Gastroesophageal sphincter (tissue), 4 donors: Measurements from ENCODE around the gene STPG4. TPM values are rescaled to one million over a fixed set of nuclear protein-coding genes. Genes with fewer than 3 reads are reported as not detected.
"Not testable (repeated sequence)": the region's sequence is repeated elsewhere in the genome, so short reads cannot be mapped to it uniquely, and the experiment has no call there.

Experiments used
- ATAC-seq: fragments of 150-250 bp; one replicate; pipeline ENCODE4 v1.9.1; 2016; ENCODE audit warnings: mild to moderate bottlenecking, moderate library complexity
- H3K27ac ChIP-seq, 4 donors: fragments of 200-600 bp; sonication (generic) in 3 of 4; 1 replicate in 3 of 4; 2 replicates in 1 of 4; pipeline ENCODE4 v1.5.1; 2016 to 2019
- H3K27me3 ChIP-seq: fragments of 200-600 bp; sonication (generic); one replicate; pipeline ENCODE4 v1.5.1; 2019
- H3K36me3 ChIP-seq, 2 donors: fragments of 200-600 bp; sonication (generic); one replicate each; pipeline ENCODE4 v1.5.1; 2019; ENCODE audit warnings: control low read depth in 1 of 2
- H3K4me1 ChIP-seq, 3 donors: fragments of 200-600 bp; sonication (generic); 1 replicate in 2 of 3; 2 replicates in 1 of 3; pipeline ENCODE4 v1.5.1; 2016 to 2019; ENCODE audit warnings: control low read depth in 2 of 3
- H3K4me3 ChIP-seq, 2 donors: fragments of 200-600 bp; sonication (generic); one replicate each; pipeline ENCODE4 v1.5.1; 2019; ENCODE audit warnings: mild to moderate bottlenecking in 1 of 2, moderate library complexity in 1 of 2
- H3K9me3 ChIP-seq, 3 donors: fragments of 200-600 bp; sonication (generic); one replicate each; pipeline ENCODE4 v1.5.1; 2017 to 2019; ENCODE audit warnings: control low read depth in 2 of 3
- EP300 ChIP-seq: sonication (generic); formaldehyde crosslinking; IDR thresholded peaks from one replicate; pipeline ENCODE4 v1.6.1; 2017; ENCODE audit warnings: antibody characterized with exemption, mild to moderate bottlenecking
- POLR2A ChIP-seq, 2 donors: fragments of 450-650 bp; IDR thresholded peaks; one replicate each; pipeline ENCODE4 v1.6.1; 2017; ENCODE audit warnings: antibody characterized with exemption in 2 of 2, mild to moderate bottlenecking in 2 of 2, moderate library complexity in 1 of 2
- POLR2AphosphoS5 ChIP-seq: sonication (generic); formaldehyde crosslinking; IDR thresholded peaks from one replicate; pipeline ENCODE4 v1.6.1; 2017; ENCODE audit warnings: antibody characterized with exemption
- WGBS, 2 donors: methylation state at CpG; one replicate each; pipeline ENCODE4 v1.1.5; 2018; ENCODE audit warnings: low coverage in 1 of 2; 5-methylcytosine and 5-hydroxymethylcytosine counted together
- total RNA-seq, 4 donors: library from RNA; depleted of rRNA; stranded (reverse); fragments of >200 nt; gene quantifications; one replicate each; pipeline ENCODE4 v1.1.0, GENCODE V29; 2016
- TF ChIP-seq, protein P1 (sequence below), 4 experiments: fragments of 200-600 bp in 2 of 4; fragments of 450-650 bp in 2 of 4; sonication (generic) in 1 of 4; IDR thresholded peaks; one replicate each; pipeline ENCODE4 v1.5.1; 2017 to 2019; ENCODE audit warnings: antibody characterized with exemption in 4 of 4, mild to moderate bottlenecking in 2 of 4, moderate library complexity in 2 of 4

The STPG4 gene
- total RNA-seq, 4 donors from 2014 or later = 0.23 to 0.67 TPM; not detected in 2

DNA sequence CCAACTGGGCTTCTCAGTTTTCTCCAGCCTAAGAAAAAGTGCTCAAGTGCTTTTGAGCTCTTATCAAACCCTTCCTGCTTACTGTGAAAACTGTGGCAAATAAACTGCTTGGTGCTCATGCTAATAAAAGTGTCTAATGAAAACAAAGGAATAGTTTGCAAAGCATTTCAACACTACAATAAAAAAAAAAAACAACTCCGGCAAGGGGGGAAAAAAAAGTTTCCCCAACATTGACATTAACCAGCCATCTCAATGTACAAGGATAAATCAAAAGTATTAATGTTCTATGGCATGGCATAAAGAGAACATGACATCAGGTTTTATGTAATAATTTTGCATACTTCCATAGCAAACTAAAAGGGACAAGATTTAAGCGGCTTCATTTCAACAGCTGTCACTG, 14.7 kb upstream of the STPG4 start:
- H3K4me1 ChIP-seq = peaks cover 21 to 94% (median 26%) of the 10 kb centered on the region in 3 donors
- peak overlapping the region; percentile 48 to 100 (median 85) for H3K27ac ChIP-seq
- 19 to 29% methylated on average over 2 of the region's 2 CpGs for WGBS, 2 donors
- no peak for ATAC-seq
- TF ChIP-seq EP300 (no peak), POLR2AphosphoS5 (no peak), POLR2A (IDR thresholded peaks at IDR 0.05) (no peak)
- TF ChIP-seq, protein P1, sequence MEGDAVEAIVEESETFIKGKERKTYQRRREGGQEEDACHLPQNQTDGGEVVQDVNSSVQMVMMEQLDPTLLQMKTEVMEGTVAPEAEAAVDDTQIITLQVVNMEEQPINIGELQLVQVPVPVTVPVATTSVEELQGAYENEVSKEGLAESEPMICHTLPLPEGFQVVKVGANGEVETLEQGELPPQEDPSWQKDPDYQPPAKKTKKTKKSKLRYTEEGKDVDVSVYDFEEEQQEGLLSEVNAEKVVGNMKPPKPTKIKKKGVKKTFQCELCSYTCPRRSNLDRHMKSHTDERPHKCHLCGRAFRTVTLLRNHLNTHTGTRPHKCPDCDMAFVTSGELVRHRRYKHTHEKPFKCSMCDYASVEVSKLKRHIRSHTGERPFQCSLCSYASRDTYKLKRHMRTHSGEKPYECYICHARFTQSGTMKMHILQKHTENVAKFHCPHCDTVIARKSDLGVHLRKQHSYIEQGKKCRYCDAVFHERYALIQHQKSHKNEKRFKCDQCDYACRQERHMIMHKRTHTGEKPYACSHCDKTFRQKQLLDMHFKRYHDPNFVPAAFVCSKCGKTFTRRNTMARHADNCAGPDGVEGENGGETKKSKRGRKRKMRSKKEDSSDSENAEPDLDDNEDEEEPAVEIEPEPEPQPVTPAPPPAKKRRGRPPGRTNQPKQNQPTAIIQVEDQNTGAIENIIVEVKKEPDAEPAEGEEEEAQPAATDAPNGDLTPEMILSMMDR (IDR thresholded peaks at IDR 0.05) = no peak
- H3K4me3 ChIP-seq = no peak overlapping the region
- H3K27me3 ChIP-seq = no peaks in the 10 kb centered on the region
- H3K9me3 ChIP-seq = no peaks in the 10 kb centered on the region
- H3K36me3 ChIP-seq = peaks cover 0 to 28% of the 10 kb centered on the region in 2 donors

DNA sequence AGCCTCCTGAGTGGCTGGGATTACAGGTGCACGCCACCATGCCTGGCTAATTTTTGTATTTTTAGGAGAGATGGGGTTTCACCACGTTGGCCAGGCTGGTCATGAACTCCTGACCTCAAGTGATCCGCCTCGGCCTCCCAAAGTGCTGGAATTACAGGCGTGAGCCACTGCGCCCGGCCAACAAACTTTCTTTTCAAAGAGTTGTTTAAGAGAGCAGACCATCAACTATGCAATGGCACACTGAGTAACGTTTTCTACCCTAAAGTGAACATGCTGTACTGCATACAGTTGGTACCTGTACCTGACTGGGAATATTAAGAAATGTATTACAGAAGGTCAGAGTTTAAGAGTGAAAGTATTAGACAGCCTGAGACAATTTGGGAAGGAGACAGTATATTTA, 13.8 kb upstream of the STPG4 start:
- H3K4me1 ChIP-seq = peaks cover 21 to 94% (median 27%) of the 10 kb centered on the region in 3 donors
- H3K27me3 ChIP-seq, H3K9me3 ChIP-seq, H3K4me3 ChIP-seq: not testable (repeated sequence)
- TF ChIP-seq POLR2AphosphoS5 = peak; percentile 25
- WGBS, 2 donors = 0 to 41% methylated on average over 1 to 8 of the region's 8 CpGs
- peaks cover 0 to 30% of the 10 kb centered on the region in 2 donors for H3K36me3 ChIP-seq
- peak; percentile 62 for ATAC-seq
- peak overlapping the region; percentile 19 to 100 (median 81) for H3K27ac ChIP-seq

DNA sequence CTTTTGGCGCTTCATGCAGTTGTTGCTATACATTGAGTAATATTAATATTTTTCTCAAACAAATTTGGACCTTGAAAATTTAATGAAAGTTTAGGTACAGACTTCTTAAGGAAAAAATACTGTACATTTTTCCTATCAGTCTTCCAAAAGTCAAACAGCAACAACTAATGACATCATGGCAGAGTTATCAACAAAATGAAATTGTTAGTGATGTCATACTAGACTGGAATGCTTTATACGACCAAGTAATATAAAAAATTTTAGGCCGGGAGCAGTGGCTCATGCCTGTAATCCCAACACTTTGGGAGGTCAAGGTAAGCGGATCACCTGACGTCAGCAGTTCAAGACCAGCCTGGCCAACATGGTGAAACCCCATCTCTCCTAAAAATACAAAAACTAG, 12.0 kb upstream of the STPG4 start:
- 52 to 79% methylated on average over 3 to 5 of the region's 5 CpGs for WGBS, 2 donors
- Histone ChIP-seq H3K4me3 (no peak overlapping the region), H3K27ac (peak overlapping the region in 2 of 4 donors; percentile 8 to 37), H3K4me1 (peaks cover 21 to 94% (median 27%) of the 10 kb centered on the region in 3 donors), H3K27me3 (no peaks in the 10 kb centered on the region), H3K9me3 (no peaks in the 10 kb centered on the region), H3K36me3 (peaks cover 0 to 44% of the 10 kb centered on the region in 2 donors)
- ATAC-seq = no peak
- TF ChIP-seq, protein P1 (IDR thresholded peaks at IDR 0.05) = no peak
- TF ChIP-seq POLR2A (IDR thresholded peaks at IDR 0.05) (no peak), POLR2AphosphoS5 (no peak), EP300 (no peak)

DNA sequence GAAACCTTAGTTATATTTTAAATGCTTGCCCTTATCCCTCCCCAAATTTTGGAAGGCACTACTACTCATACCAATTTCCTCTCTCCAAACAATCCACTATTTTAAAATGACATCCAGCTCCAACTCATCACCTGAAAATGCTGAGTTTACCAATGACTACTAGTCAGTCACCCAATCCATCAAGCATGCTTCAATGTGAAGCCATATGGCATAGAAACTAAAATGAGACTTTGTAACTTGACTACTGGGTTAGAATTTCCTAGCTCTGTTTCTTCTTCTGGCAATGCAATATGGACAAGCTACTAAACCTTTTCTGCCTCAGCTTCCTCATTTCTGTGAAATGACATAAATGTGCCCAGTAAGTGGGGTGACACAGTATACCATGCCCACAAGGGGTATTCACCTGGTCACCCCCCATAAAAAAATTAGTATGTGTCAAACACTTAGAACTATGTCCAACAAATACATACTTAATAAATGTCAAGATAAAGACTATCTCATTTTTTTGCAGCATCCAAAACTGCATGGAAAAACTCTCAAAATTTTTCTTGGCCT, 10.0 kb upstream of the STPG4 start:
- no peak for ATAC-seq
- H3K27ac ChIP-seq = peak overlapping the region in 2 of 4 donors; percentile 8 to 21

DNA sequence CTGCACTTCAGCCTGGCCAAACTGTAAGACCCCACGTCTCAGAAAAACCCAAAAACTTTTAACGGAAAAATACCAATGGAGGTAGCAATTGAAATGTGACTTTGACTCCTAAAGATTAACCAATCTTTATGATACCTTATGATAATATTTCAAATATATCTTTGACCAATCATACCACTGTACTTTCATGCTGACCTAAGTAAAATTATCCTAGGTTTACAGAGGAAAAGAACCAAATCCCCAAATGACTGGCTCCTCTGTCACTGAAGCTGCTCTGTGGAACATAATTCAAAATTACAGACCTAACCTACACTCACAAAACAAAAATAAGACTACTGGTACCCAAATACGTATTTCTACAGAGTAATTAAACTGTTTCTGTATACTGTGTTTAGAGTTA, 7.7 kb upstream of the STPG4 start:
- peak overlapping the region in 1 of 4 donors; percentile 48 for H3K27ac ChIP-seq
- no peak overlapping the region for H3K4me3 ChIP-seq
- TF ChIP-seq EP300 (no peak), POLR2AphosphoS5 (no peak), POLR2A (IDR thresholded peaks at IDR 0.05) (no peak)
- TF ChIP-seq, protein P1 (IDR thresholded peaks at IDR 0.05) = no peak
- H3K9me3 ChIP-seq = no peaks in the 10 kb centered on the region
- H3K27me3 ChIP-seq = no peaks in the 10 kb centered on the region
- peaks cover 0 to 69% of the 10 kb centered on the region in 2 donors for H3K36me3 ChIP-seq
- 54 to 58% methylated on average over 3 of the region's 3 CpGs for WGBS, 2 donors
- H3K4me1 ChIP-seq = peaks cover 9 to 64% (median 14%) of the 10 kb centered on the region in 3 donors
- no peak for ATAC-seq

More for the DNA sequence above, 10.0 kb upstream of the STPG4 start:
- Histone ChIP-seq H3K36me3 (peaks cover 0 to 65% of the 10 kb centered on the region in 2 donors), H3K27me3 (no peaks in the 10 kb centered on the region), H3K4me1 (peaks cover 16 to 76% (median 17%) of the 10 kb centered on the region in 3 donors), H3K9me3 (no peaks in the 10 kb centered on the region), H3K4me3 (no peak overlapping the region)
- TF ChIP-seq, protein P1 (IDR thresholded peaks at IDR 0.05) = no peak
- TF ChIP-seq EP300 (no peak), POLR2A (IDR thresholded peaks at IDR 0.05) (no peak), POLR2AphosphoS5 (no peak)
